Muscle of back (tissue), 13 donors: ENCODE measurements around the gene TTF1. TPM values are rescaled to one million over a fixed set of nuclear protein-coding genes. Genes with fewer than 3 reads are reported as not detected.

ENCODE experiments used
- DNase-seq, 3 donors: peaks; one replicate each; pipeline versions ENCODE4 v3.0.0 to v3.0.0-alpha.2; 2013
- long read RNA-seq, 9 donors: transcript quantifications; one replicate each; lab custom pipeline, GENCODE V29; 2026
- polyA plus RNA-seq, 10 donors: library from polyadenylated mRNA; unstranded; fragments of 120-200 nt; gene quantifications; one replicate each; pipeline ENCODE4 v1.2.1, GENCODE V29; 2013; ENCODE audit not compliant: insufficient read length in 10 of 10

TTF1 gene, protein sequence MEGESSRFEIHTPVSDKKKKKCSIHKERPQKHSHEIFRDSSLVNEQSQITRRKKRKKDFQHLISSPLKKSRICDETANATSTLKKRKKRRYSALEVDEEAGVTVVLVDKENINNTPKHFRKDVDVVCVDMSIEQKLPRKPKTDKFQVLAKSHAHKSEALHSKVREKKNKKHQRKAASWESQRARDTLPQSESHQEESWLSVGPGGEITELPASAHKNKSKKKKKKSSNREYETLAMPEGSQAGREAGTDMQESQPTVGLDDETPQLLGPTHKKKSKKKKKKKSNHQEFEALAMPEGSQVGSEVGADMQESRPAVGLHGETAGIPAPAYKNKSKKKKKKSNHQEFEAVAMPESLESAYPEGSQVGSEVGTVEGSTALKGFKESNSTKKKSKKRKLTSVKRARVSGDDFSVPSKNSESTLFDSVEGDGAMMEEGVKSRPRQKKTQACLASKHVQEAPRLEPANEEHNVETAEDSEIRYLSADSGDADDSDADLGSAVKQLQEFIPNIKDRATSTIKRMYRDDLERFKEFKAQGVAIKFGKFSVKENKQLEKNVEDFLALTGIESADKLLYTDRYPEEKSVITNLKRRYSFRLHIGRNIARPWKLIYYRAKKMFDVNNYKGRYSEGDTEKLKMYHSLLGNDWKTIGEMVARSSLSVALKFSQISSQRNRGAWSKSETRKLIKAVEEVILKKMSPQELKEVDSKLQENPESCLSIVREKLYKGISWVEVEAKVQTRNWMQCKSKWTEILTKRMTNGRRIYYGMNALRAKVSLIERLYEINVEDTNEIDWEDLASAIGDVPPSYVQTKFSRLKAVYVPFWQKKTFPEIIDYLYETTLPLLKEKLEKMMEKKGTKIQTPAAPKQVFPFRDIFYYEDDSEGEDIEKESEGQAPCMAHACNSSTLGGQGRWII
- 10 to 100 TPM in 7 of 10 donors, 1 to 10 TPM in 3; 8.8 to 11.7 (median 10.9) TPM for polyA plus RNA-seq
- long read RNA-seq, donor 1, result 0 reads
- long read RNA-seq, donor 2, partial matches to known transcripts, result 0 of 1 reads
- long read RNA-seq, donor 2, other reads (novel, unspliced or antisense), result 0 of 1 reads
- long read RNA-seq, donor 3, result 0 reads
- long read RNA-seq, donor 4, partial matches to known transcripts, result 7 of 7 reads
- long read RNA-seq, donor 4, other reads (novel, unspliced or antisense), result 0 of 7 reads
- long read RNA-seq, donor 5, result 0 reads
- long read RNA-seq, donor 6, partial matches to known transcripts, result 12 of 13 reads
- long read RNA-seq, donor 6, other reads (novel, unspliced or antisense), result 0 of 13 reads
- long read RNA-seq, donor 7, partial matches to known transcripts, result 6 of 6 reads
- long read RNA-seq, donor 7, other reads (novel, unspliced or antisense), result 0 of 6 reads
- long read RNA-seq, donor 8, result 0 reads
- long read RNA-seq, donor 9, result 0 reads

DNA sequence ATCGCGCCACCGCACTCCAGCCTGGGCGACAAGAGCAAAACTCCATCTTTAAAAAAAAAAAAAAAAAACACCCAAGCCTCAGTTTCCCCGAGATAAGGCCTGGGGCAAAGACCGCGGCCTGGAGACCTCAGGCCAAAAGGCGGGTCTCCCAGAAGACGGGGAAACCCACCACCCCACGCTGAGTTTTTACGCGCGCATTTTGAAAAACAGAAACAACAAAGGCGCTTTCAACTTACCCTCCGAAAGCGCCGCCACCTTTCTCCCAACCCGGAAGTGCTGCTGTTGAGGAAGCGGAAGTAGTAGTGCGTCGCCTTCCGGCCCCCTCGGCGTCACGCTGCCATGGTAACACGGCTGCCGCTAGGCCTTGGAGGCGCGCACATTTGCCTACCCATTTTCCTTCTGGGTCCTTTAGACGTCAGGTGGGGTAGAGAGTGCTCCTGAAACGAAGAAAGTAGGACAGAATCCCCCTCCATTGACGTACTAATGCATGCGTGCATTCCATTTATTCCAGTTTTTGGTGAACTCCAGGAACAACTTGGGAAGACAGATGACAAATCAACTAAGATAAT is at the start of gene TTF1:
Gene TTF1 (minus strand): TSS at position 287 of the 569 bp plus-strand sequence. CDS start 4,019 bp downstream, outside the sequence.
- DNase-seq, result peak; percentile 83 to 95 (median 91)

DNA sequence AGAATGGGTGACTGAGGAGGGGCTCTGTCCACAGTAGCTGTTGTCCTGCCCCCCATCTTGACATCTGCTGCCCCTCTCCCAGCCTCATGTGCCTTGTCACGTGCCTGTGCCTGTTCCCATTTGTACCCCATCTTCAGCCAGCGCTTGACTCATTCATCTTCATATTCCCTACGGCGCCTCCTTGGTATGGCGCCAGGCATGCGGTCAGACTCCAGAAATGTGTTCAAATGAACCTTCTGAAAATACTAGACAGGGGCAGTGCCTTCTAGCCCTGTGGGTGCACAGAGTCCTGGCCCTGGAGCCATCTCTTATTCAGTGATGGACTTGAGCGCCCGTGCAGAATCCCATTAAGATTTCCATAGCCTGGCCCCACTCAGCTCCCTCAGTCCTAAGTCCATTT is 49.6 kb upstream of the TTF1 start:
- no peak for DNase-seq

DNA sequence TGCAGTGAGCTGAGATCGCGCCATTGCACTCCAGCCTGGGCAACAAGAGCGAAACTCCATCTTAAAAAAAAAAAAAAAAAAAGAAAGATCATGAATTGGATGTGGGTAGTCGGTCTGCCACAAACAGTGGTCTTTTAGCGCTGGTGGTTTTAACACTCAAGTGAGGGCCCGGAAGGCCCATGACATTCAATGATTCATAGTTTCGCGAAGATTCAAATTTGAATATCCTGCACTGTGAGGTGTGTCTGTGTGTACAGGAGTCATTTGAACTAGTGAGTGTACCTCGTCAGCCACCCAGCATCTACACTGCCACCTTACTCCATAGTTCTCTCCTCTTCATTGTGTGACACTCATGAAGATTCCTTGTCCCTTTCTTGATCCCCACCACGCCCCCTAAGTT is 44.6 kb upstream of the TTF1 start:
- no peak for DNase-seq

DNA sequence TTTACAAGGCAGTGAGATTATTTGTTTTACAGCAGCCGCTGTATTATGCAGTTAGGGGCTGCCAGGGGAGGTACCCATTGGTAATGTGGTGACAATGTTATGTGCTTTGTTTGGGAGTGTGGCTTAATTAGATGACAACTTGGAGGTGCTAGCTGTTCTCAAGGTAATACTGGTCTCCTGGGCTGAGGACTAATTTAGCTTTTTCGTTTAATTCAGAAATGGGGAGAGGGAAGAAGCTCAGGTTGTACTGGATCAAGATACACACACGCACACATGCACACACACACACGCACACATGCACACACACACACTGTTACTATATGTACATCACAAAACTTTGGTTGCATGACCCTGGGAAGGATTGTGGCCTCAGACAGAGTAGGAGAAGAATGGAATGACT is 41.3 kb upstream of the TTF1 start:
- DNase-seq, result no peak

DNA sequence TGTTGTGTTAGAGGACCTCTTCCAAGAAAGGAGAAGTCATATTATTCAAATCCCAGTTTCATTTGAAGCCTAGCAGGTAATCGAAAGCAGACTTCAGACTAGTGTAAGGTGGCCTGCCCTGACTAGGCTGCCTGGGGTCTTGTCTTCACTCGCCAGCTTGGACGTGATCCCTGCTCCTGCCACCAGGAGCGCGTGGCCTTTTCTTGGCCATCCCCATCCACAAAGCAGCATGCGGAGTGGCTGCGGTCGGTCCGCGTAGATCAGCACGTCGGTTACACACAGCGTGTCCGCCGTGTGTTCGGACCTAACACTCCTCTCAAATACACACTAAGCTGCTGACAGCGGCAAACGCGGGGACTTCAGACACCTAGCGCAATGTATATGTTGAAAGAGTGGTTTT is 40.7 kb upstream of the TTF1 start:
- DNase-seq, result no peak

DNA sequence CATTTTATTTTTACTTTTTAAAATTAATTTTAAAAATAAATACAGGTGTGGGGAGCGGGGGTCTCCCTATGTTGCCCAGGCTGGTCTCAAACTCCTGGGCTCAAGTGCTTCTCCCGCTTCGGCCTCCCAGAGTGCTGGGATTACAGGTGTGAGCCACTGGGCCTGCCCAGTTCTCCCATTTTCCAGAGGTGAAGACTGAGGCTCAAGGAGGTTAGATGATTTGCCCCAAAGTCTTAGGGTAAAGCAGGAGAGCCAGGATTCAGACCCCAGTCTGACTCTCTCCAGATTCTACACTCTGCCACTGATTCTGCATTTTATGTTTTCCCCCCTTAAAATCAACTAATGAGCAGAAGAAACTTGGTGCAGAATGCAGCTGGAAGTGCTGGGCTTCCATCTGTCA is 40.2 kb upstream of the TTF1 start:
- no peak for DNase-seq

DNA sequence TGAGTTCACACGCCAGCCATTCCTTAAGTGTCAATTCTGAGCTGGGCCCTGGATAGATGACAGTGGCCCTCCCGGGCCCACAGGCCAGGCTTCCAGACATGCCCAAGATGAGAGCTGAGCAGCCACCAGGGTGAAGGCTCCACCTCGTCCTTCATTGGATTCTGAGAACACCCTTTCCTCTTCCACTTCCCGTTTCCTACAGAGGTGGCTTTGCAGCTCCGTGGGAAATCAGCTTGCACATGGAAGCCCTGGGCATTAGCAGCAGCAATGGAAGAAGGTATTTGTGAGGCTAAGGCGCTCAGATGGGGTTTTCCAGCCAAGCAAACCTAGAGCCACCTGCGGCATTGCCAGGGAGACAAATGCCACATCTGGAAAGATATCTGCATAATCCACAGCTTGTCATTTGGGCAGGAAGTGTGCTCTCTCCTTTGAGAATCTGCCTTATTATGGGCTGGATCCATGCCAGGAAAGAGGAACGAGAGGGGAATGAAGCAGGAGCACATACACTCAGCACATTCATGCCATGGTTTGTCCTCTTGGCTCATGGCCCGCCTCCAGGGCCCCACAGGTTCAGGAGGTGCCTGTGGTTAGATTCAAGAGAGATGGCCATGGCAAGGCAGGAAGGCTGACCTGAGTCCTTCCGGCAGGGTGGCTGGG is 37.4 kb upstream of the TTF1 start:
- peak in 1 of 3 donors; percentile 6 for DNase-seq

DNA sequence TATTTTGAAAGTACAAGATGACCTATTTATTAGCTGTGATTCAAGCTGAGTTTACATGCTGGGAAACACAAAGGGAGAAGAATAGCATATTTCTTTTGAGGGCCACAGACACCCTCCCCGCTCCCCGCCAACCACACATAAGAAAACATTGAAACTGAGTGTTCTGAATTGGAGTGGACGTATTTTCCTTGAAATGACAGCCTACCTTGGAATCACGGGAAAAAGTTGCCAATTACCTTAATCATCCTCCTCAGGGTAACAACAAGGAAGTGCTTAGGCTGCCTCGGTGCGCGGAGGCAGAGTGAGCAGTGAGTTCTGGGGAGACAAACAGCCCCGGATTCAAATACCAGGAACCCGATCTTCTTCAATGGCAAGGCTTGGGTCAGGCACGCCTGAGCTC is 34.8 kb upstream of the TTF1 start:
- DNase-seq, result no peak

DNA sequence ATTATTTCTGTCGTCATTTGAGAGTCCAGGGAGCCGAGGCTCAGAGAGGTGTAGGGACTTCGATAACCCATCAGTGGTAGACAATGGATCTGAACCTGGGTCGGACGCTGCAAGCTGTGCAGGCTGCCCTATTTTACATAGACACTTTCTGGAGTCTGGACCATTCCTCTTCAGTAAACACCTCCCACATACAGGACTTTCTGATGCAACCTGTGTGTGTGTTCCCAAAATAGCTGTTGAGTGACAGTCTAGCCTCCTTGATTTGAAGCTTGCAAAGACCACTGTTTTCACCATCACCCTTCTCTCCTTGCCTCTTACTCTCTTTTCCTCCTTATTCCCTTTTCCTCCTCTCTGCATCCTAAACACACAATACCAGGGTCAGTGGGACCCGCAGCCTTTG is 34.1 kb upstream of the TTF1 start:
- no peak for DNase-seq

DNA sequence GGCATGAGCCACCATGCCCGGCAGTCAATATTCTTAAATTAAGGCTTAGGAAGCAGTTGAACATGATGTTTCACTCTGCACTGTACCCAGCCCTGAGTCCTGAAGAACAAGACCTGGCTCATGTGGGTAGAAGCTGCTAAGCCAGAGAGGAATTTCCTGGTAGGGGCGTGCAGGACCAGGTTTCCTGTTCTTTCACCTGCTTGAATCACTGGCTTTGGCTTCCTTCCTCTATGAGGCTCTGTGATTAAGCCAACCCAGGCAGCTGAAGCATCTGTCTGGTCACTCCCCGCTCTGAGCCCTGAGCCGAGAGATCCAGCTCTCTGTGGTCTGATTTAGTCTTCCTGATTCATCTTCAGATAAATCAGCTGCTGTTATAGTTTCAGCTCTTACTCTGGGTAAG is 32.5 kb upstream of the TTF1 start:
- no peak for DNase-seq

DNA sequence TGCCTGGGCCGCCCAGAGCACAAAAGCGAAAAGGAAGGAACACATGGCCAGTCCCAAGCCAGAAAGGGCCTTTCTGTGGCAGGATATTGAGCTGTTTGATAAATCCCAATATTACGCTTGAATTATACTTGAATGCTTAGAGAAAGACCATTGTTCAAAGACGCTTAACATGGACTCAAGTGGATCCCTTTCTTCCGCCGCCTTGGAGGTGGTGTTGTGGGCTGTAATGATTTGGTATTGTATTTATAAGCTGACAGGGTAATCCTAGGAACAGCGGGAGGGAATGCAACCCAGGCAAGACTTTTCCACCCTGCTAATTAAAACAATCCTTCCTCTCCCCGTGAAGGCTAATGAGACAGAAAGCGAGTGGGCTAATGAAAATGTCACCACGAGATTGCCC is 28.2 kb upstream of the TTF1 start:
- DNase-seq, result no peak

DNA sequence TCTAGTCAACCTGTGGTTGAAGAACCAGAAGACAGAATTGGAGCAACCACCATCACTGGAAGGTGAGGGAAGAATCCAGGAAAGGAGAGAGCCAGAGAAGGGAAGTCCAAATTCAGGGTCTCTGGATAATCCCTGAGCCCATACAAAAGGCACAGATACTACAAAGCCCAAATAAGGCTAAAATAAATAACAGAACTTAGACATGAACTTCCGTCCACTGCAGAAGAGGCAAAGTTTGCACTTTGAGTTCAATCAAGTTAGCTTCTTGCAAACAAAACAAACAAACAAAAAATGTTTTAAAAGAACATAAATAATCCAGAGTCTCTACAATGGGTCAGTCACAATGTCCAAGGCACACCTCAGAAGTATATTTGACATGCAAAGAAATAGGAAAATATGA is 24.4 kb upstream of the TTF1 start:
- DNase-seq, result no peak

DNA sequence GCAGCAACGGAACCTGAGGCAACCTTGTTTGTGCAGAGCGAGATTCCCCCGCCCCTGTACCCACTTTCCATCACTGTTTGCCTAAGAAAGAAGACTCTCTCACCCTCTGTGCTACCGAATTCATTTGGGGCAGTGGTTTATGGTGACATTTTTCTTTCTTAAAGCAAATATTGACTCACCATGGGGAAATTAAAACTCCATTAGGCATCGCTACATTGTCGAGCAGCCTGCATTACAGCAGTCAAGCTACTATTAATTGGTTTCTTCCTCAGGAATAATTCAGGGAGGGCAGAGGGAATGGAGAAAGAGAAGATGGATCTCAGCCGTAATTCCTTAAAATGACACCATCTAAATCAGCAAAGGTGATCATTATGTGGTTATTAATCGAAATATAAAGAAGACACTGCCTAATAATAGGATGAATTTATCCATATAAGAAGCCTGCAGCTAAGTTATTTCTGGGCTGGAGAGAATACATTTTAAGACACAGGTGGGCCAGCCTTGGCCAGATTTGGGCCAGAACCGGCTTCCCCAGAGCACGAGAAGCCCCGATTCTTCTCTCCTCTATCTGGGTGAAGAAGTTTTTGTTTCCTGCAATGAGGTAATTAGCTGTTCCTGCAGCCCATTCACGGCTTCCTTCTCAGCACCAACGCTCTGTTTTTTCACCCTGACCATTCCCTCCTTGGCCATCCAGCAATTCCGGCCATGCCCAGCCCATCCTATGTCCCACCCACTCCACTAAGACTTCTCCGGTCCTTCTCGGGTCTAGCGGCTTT is 20.2 kb upstream of the TTF1 start:
- DNase-seq, result no peak

DNA sequence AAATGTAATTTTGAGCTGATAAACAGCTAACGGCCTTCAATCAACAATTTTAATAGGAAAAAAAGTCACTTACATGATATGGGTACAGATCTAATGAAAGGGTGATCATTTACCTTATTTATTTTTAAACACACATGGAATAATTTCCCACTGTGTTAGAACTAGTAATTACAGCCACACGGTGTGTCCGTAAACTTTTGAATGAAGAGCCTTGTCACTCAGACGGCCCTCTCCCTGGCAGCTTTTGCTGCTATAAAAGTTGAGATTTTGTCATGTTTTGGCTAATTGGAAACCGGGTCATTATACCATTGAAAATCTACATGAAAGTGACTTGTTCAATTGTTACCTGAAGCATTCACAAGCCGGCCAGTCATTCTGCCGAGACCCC is 19.0 kb upstream of the TTF1 start:
- no peak for DNase-seq

DNA sequence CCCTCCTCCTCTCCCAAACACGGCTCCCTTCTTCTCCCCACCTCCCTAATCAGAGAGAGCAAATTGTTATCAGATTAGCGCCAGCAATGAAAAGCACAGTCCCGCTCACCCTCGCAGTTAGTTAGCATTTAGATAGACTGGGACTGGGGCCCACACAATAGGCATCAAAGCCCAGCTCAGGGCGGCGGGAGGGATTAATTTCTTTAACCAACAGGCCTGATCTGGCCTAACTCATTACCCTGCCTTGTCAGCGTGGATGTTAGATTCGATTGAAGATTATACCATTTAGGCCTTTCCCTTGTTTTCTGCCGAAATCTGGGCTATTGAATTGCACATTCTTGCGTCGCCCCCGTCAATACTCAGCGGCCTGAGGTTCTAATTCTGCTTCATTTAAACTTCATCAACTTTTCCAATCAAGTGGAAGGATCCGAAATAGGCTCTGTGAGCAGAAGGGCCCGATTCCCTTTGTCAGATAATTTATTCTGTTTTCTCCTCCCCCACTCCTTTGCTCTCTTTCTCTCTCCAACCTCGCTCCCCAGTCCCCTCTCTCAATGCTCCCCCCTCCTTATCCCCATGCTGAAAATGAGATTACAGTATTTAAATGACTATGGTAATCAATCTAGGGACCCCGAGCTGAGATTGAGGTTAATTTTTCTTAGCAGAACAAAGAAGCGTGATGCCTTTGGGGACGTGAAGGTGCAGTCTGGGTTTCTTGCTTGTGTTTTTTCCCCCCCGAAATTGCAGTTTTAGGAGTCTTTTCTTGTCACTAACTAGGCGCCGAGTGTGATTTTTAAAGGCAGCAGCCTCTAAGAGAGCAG is 18.4 kb upstream of the TTF1 start:
- no peak for DNase-seq

DNA sequence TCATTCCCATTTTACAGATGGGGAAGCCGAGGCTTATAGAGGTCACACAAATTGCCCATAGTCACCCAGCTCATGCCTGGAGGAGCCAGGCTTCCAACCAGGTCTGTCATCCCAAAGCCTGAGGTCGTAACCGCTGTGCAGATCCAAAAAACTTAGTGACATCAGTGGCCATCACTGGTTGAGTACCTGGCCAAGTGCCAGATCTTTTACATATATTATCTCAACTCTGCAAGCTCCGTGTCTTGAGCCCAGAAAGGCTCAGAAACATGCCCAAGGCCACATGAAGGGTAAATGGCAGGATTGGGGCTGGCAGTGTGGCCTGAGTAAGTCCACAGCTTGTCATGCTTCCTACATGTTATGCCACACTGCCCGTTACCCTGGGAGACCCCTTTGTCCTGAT is 16.9 kb upstream of the TTF1 start:
- DNase-seq, result no peak

DNA sequence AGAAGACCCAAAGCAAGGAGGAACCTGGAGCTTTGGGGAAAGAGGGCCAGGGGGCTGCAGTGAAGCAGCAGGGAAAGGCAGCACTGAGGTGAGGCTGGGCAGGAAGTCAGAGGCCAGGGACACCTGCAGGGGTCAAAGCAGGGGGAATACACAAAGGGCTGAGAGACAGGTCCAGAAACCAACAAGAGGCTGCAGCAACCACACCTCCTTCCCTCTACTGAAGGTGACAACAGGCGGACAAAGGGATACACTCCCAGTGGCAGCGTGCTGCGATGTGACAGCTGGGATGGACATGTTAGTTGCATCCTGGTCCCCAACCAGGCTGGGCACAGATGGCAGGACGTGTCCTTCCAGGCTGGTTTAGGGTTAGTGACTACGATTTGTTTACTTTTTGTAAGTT is 15.9 kb upstream of the TTF1 start:
- no peak for DNase-seq

DNA sequence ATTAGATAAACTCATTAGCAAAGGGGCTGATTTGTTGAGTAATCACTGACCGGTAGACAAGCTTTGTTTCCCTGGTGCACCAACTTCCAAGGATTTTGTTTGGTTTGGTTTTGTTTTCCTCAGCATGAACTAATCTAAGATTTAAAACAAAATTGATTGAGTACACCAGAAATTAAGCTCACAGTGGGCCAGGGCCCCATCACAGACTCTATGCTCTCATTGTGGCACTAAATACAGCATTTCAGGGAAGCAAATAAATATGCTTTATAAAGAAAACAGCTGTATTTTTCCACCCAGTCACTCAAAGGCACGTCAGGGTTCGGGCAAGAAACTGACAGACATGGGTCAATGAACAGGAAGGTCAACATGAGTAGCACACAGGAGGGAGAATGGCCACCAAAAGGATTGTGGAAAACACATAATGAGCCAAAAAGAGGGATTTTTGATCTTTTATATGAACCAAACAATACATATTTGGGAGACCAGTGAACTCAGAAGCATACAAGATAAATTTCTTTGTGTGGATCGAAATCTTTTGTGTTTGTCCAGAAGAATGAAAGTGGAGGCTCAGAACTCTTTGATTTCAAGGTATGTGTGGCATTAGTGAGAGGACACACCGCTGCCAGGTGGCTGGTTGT is 12.2 kb upstream of the TTF1 start:
- no peak for DNase-seq

DNA sequence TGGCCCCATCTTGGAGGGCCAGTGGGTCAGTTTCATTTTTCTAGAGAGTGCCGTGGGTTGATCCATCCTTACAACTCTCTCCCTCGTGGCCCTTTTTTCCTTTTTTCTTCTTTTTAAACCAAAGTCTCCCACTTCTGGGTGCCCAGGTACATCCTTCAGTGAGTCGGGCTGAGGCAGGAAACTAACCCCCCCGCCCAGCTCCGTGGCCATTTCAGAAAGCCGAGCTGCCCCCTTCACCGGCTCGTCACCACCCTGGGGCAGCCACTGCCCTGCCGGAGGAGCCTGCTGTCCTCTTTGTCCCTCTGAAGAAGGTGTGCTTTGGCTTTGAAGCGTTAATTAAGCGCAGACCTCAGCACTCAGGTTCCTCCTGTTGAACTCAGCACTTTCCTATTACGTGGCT is 8.5 kb upstream of the TTF1 start:
- no peak for DNase-seq
